Suprapubic skin (tissue), 3 donors: ENCODE results near the gene CAD.

Experiments used
- CTCF ChIP-seq, 2 donors: fragments of 200-600 bp in 1 of 2; fragments of 450-650 bp in 1 of 2; sonication (generic) in 1 of 2; IDR thresholded peaks; one replicate each; pipeline ENCODE4 v1.5.1; 2016 to 2019; ENCODE audit warnings: antibody characterized with exemption in 2 of 2, mild to moderate bottlenecking in 1 of 2, moderate library complexity in 1 of 2
- POLR2A ChIP-seq, 2 donors: fragments of 450-650 bp; IDR thresholded peaks; one replicate each; pipeline ENCODE4 v1.6.1; 2017; ENCODE audit warnings: antibody characterized with exemption in 2 of 2, mild to moderate bottlenecking in 2 of 2, moderate library complexity in 2 of 2

GRCh38 chr2:27284996-27285395, 67.8 kb downstream of the CAD start:
- TF ChIP-seq CTCF (IDR thresholded peaks at IDR 0.05) (no peak), POLR2A (IDR thresholded peaks at IDR 0.05) (no peak)
